DND-41 (cell line): ENCODE results near the gene PAK2.
"Not testable (repeated sequence)": the region's sequence is repeated elsewhere in the genome, so short reads cannot be mapped to it uniquely, and the experiment has no call there.

Experiments used
- ATAC-seq: fragments of 200-7000 bp; cut with Tn5 transposase; 3 replicates; pipeline ENCODE4 v1.9.1; 2021; ENCODE audit warnings: low read depth; ENCODE audit not compliant: insufficient read depth
- DNase-seq: peaks from one replicate; pipeline ENCODE4 v3.0.0-alpha.2; 2020
- H2AFZ ChIP-seq: 2 replicates; pipeline ENCODE4 v1.6.0; 2012; ENCODE audit warnings: low read depth, low read length
- H3K27ac ChIP-seq: 2 replicates; pipeline ENCODE4 v1.5.1; 2012; ENCODE audit warnings: low read length, inconsistent platforms
- H3K27me3 ChIP-seq: fragments of 200-600 bp; sonication (generic); 2 replicates; pipeline ENCODE4 v1.6.0; 2012; ENCODE audit warnings: low read length, mild to moderate bottlenecking, inconsistent platforms; ENCODE audit not compliant: insufficient read depth, poor library complexity
- H3K36me3 ChIP-seq: 2 replicates; pipeline ENCODE4 v1.5.1; 2012; ENCODE audit warnings: low read length, inconsistent platforms; ENCODE audit not compliant: insufficient read depth
- H3K4me1 ChIP-seq: 2 replicates; pipeline ENCODE4 v1.5.1; 2012; ENCODE audit warnings: mild to moderate bottlenecking, low read length; ENCODE audit not compliant: insufficient read depth
- H3K4me2 ChIP-seq: 2 replicates; pipeline ENCODE4 v1.6.0; 2012; ENCODE audit warnings: mild to moderate bottlenecking, moderate library complexity, low read length, inconsistent platforms; ENCODE audit not compliant: insufficient read depth
- H3K4me3 ChIP-seq, 2 experiments: fragments of 200-600 bp in 1 of 2; shearing (Covaris generic) in 1 of 2; 2 replicates each; pipeline ENCODE4 v1.5.1; 2012 to 2016; ENCODE audit warnings: inconsistent platforms in 2 of 2, low read length in 2 of 2, mild to moderate bottlenecking in 2 of 2, low read depth in 1 of 2, moderate library complexity in 1 of 2
- H3K79me2 ChIP-seq: 2 replicates; pipeline ENCODE4 v1.6.0; 2012; ENCODE audit warnings: low read length, inconsistent platforms; ENCODE audit not compliant: insufficient read depth
- H3K9ac ChIP-seq: 2 replicates; pipeline ENCODE4 v1.6.0; 2012; ENCODE audit warnings: low read depth, mild to moderate bottlenecking, inconsistent platforms, low read length, moderate library complexity
- H3K9me3 ChIP-seq: 2 replicates; pipeline ENCODE4 v1.5.1; 2012; ENCODE audit warnings: low read length, moderate library complexity, mild to moderate bottlenecking, inconsistent platforms; ENCODE audit not compliant: insufficient read depth, severe bottlenecking
- H4K20me1 ChIP-seq: 2 replicates; pipeline ENCODE4 v1.6.0; 2012; ENCODE audit warnings: low read length; ENCODE audit not compliant: insufficient read depth
- EZH2 ChIP-seq: IDR thresholded peaks from 3 replicates; pipeline ENCODE4 v1.6.1; 2012; ENCODE audit warnings: borderline replicate concordance, low read depth, mild to moderate bottlenecking, moderate library complexity, low read length, inconsistent platforms; ENCODE audit not compliant: severe bottlenecking
- TF ChIP-seq, protein P1 (sequence below): IDR thresholded peaks from 2 replicates; pipeline ENCODE4 v1.5.1; 2012; ENCODE audit warnings: borderline replicate concordance, low read length, moderate library complexity, mild to moderate bottlenecking; ENCODE audit not compliant: poor library complexity, severe bottlenecking; ENCODE audit errors: extremely low read depth

Gene PAK2

DNA sequence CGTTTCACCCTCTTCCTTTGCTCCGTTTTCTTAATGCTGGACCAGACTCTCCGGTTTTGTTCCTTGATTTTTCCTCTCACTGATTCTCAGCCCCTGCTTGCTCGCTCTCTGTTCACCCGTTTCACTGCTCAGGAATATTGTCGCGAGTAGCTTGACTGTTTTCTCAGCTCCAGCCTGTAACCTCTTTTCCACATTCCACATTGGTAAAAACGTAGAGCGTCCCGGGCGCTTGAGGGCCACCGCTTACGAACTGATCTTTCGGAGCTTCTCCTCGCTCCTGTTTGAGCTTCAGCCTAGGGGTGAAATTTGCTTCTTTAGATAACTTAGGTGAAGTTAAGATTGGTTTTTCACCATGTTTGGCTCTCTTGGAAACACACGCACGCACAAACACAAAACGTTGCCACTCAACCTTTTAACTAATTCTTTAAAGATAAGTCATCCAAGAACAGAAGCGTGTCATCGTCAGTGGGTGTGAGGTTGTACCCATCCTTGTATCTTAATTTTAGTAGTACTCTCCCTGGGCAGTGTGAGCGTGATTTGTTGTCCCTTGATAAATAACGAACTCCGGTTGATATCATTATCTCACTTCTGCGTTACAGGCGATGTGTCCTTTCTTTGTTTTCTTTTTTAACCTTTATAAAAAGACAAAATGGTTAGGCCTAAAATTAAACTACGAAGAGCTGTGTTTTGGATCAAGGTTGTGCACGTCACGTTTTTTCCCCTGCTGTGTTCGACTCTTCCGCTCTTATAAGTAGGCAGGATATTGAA is 1.0 kb downstream of the PAK2 start:
- Histone ChIP-seq H3K4me2 (peak overlapping the region; percentile 80), H3K9me3 (no peaks in the 10 kb centered on the region), H3K36me3 (peaks cover 6% of the 10 kb centered on the region; the same call in 1 of the 2 replicates), H3K4me1 (peaks cover 26% of the 10 kb centered on the region), H3K79me2 (peaks cover 60% of the 10 kb centered on the region), H2AFZ (peak overlapping the region; percentile 83), H4K20me1 (peaks cover 24% of the 10 kb centered on the region), H3K4me3 (peak overlapping the region; percentile 79 to 88), H3K9ac (peak overlapping the region; percentile 93), H3K27ac (peak overlapping the region; percentile 90), H3K27me3 (no peaks in the 10 kb centered on the region)
- ATAC-seq (peak; percentile 13), DNase-seq (peak; percentile 22)
- no peak for TF ChIP-seq EZH2
- TF ChIP-seq, protein P1, sequence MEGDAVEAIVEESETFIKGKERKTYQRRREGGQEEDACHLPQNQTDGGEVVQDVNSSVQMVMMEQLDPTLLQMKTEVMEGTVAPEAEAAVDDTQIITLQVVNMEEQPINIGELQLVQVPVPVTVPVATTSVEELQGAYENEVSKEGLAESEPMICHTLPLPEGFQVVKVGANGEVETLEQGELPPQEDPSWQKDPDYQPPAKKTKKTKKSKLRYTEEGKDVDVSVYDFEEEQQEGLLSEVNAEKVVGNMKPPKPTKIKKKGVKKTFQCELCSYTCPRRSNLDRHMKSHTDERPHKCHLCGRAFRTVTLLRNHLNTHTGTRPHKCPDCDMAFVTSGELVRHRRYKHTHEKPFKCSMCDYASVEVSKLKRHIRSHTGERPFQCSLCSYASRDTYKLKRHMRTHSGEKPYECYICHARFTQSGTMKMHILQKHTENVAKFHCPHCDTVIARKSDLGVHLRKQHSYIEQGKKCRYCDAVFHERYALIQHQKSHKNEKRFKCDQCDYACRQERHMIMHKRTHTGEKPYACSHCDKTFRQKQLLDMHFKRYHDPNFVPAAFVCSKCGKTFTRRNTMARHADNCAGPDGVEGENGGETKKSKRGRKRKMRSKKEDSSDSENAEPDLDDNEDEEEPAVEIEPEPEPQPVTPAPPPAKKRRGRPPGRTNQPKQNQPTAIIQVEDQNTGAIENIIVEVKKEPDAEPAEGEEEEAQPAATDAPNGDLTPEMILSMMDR: no peak

DNA sequence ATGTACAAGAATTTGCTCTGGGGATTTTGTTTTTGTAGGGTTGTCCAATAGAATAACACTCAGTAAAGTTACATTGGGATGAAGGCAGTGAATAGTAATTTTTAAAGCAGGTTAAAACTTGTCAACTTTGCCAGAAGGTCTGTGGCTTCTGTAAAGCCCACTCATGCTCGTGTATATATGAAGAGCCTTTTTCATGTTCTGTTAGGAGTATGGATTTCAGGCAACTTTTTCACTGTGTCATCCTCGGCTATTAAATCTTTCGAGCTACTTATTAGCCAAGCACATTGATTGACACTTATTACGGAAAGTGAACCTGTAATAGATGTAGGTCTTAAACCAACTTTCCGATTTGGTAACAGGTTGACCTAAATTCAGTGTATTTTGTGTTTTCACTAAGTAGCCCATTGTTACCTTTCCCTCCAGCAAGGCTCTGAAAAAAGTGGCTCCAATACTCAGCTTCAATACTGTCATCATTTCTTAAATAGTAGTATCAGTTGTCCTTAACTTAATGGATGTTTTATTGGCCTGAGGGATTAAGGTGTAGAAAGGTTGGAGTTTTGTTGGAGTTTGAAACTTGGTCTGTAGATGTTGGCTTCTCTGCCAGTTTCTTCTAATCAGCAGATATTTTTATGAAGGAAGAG is 1.7 kb downstream of the PAK2 start:
- H3K36me3 ChIP-seq: peaks cover 11% of the 10 kb centered on the region; the same call in 1 of the 2 replicates
- TF ChIP-seq, protein P1: no peak
- TF ChIP-seq EZH2: no peak
- H3K27me3 ChIP-seq: no peaks in the 10 kb centered on the region
- H3K4me3 ChIP-seq: peak overlapping the region; percentile 79 to 88
- DNase-seq (no peak), ATAC-seq (no peak)
- H4K20me1 ChIP-seq: peaks cover 29% of the 10 kb centered on the region
- peak overlapping the region; percentile 93 for H3K9ac ChIP-seq
- H3K9me3 ChIP-seq: no peaks in the 10 kb centered on the region
- H3K4me2 ChIP-seq: peak overlapping the region; percentile 80
- H3K79me2 ChIP-seq: peaks cover 67% of the 10 kb centered on the region
- no peak overlapping the region for H2AFZ ChIP-seq
- peak overlapping the region; percentile 90 for H3K27ac ChIP-seq
- H3K4me1 ChIP-seq: peaks cover 26% of the 10 kb centered on the region

DNA sequence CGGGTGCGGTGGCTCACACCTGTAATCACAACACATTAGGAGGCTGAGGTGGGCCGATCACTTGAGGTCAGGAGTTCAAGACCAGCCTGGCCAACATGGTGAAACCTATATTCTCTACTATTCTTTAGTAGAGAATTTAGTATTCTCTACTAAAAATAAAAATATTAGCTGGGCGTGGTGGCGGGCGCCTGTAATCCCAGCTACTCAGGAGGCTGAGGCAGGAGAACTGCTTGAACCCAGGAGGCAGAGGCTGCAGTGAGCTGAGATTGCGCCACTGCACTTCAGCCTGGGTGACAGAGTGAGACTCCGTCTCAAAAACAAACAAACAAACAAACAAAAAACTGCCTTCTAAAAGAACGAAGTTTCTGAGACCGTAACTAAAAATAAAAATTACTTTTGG is 3.9 kb downstream of the PAK2 start:
- Histone ChIP-seq H3K4me1 (peaks cover 26% of the 10 kb centered on the region), H3K36me3 (peaks cover 21% of the 10 kb centered on the region), H3K79me2 (peaks cover 89% of the 10 kb centered on the region), H4K20me1 (peaks cover 40% of the 10 kb centered on the region), H3K4me2 (peak overlapping the region; percentile 47; the same call in 1 of the 2 replicates)
- H3K4me3 ChIP-seq, H3K9me3 ChIP-seq, DNase-seq, H3K9ac ChIP-seq, ATAC-seq, H2AFZ ChIP-seq, H3K27me3 ChIP-seq, H3K27ac ChIP-seq: not testable (repeated sequence)

DNA sequence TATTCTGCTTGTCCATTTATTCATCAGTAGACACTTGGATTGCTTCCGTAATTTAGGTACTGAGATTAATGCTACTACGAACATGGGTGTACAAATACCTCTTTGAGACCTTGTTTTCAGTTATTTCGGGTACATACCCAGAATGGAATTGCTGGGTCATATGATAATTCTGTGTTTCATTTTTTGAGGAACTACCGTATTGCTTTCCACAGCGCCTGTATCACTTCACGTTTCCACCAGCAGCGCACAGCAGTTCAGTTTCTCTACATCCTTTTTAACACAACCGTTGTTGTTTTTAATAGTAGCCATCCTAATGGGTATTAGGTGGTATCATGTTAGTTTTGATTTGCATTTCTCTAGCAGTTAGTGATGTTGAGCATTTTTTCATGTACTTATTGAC is 9.5 kb downstream of the PAK2 start:
- Histone ChIP-seq H3K36me3 (peaks cover 57% of the 10 kb centered on the region), H3K9ac (no peak overlapping the region), H3K27ac (no peak overlapping the region), H3K4me3 (no peak overlapping the region), H2AFZ (no peak overlapping the region), H3K4me1 (no peaks in the 10 kb centered on the region; the same call in 1 of the 2 replicates), H4K20me1 (peaks cover 35% of the 10 kb centered on the region), H3K4me2 (0 out of 2 replicates have a peak overlapping the region, but pooled peaks have one; percentile 7), H3K27me3 (no peaks in the 10 kb centered on the region), H3K9me3 (peaks cover 3% of the 10 kb centered on the region), H3K79me2 (peaks cover 99% of the 10 kb centered on the region)
- no peak for TF ChIP-seq EZH2
- TF ChIP-seq, protein P1: no peak
- DNase-seq (no peak), ATAC-seq (no peak)
